GM19468 (cell line): ENCODE measurements around the gene COTL1.
"Not testable (repeated sequence)": the region's sequence is repeated elsewhere in the genome, so short reads cannot be mapped to it uniquely, and the experiment has no call there.

Experiments used
- ATAC-seq: cut with Tn5 transposase; IDR thresholded peaks from one replicate; pipeline ENCODE4 v1.9.1; 2021; ENCODE audit warnings: mild to moderate bottlenecking, moderate library complexity, moderate number of reproducible peaks; ENCODE audit not compliant: unreplicated experiment; ENCODE audit errors: extremely low read depth

Gene COTL1

GRCh38 chr16:84540194-84540593, 77.7 kb downstream of the COTL1 start:
- ATAC-seq, result no peak

GRCh38 chr16:84538222-84538840, 79.5 kb downstream of the COTL1 start:
- ATAC-seq, result no peak

GRCh38 chr16:84537491-84538151, 80.3 kb downstream of the COTL1 start:
- no peak for ATAC-seq

- ATAC-seq, result no peak
Measured at GRCh38 chr16:84535851-84536250, 82.0 kb downstream of the COTL1 start.

- no peak for ATAC-seq
Measured at GRCh38 chr16:84535408-84535807, 82.5 kb downstream of the COTL1 start.

- no peak for ATAC-seq
Measured at GRCh38 chr16:84534815-84535214, 83.1 kb downstream of the COTL1 start.

GRCh38 chr16:84532855-84533486, 84.9 kb downstream of the COTL1 start:
- ATAC-seq, result no peak

- no peak for ATAC-seq
Measured at GRCh38 chr16:84532291-84532724, 85.6 kb downstream of the COTL1 start.

- ATAC-seq, result no peak
Measured at GRCh38 chr16:84531671-84532111, 86.2 kb downstream of the COTL1 start.

- ATAC-seq, result no peak
Measured at GRCh38 chr16:84530590-84530989, 87.3 kb downstream of the COTL1 start.

- no peak for ATAC-seq
Measured at GRCh38 chr16:84529607-84530006, 88.3 kb downstream of the COTL1 start.

- no peak for ATAC-seq
Measured at GRCh38 chr16:84528322-84528721, 89.6 kb downstream of the COTL1 start.

- ATAC-seq, result no peak
Measured at GRCh38 chr16:84527532-84528269, 90.2 kb downstream of the COTL1 start.

GRCh38 chr16:84526794-84527531, 90.9 kb downstream of the COTL1 start:
- ATAC-seq, result no peak

GRCh38 chr16:84524941-84525581, 92.8 kb downstream of the COTL1 start:
- not testable (repeated sequence) for ATAC-seq

GRCh38 chr16:84524346-84524920, 93.4 kb downstream of the COTL1 start:
- ATAC-seq, result no peak

- ATAC-seq, result no peak
Measured at GRCh38 chr16:84521497-84521770, 96.4 kb downstream of the COTL1 start.

- no peak for ATAC-seq
Measured at GRCh38 chr16:84520725-84521496, 97.0 kb downstream of the COTL1 start.

- ATAC-seq, result no peak
Measured at GRCh38 chr16:84519855-84520254, 98.0 kb downstream of the COTL1 start.
